B cell (primary cell): ENCODE data around the gene RPP14. TPM values are rescaled to one million over a fixed set of nuclear protein-coding genes. Genes with fewer than 3 reads are reported as not detected.

ENCODE experiments used
- ATAC-seq: fragments of 200-7000 bp; cut with Tn5 transposase; one replicate; pipeline ENCODE4 v1.10.0; 2021; ENCODE audit warnings: low read depth, mild to moderate bottlenecking, moderate number of reproducible peaks, moderate library complexity
- CTCF ChIA-PET: fragments of 350-600 bp; sonication (Branson Sonifier 250); formaldehyde crosslinking; loops from one replicate; lab custom pipeline; 2021; ENCODE audit warnings: antibody characterized with exemption, inconsistent platforms; lab: Charles Lee
- POLR2A ChIA-PET: fragments of 350-600 bp; sonication (Branson Sonifier 250); formaldehyde crosslinking; loops from one replicate; lab custom pipeline; 2021; ENCODE audit warnings: antibody characterized with exemption; lab: Charles Lee
- DNase-seq: peaks from one replicate; pipeline ENCODE4 v3.0.0; 2013
- H2AFZ ChIP-seq: 2 replicates; pipeline ENCODE4 v1.6.1; 2012; ENCODE audit warnings: mild to moderate bottlenecking, low read depth, low read length; ENCODE audit not compliant: insufficient read depth, poor library complexity, severe bottlenecking
- H3K27ac ChIP-seq, 2 donors: 1 replicate in 1 of 2; 2 replicates in 1 of 2; pipeline ENCODE4 v1.5.1; 2012 to 2013; ENCODE audit warnings: low read length in 2 of 2, mild to moderate bottlenecking in 2 of 2, moderate library complexity in 1 of 2
- H3K27me3 ChIP-seq, 4 experiments: fragments of 200-600 bp in 1 of 4; sonication (generic) in 1 of 4; replicated peaks in 1 of 4; 1 replicate in 2 of 4; 2 replicates in 2 of 4; pipeline versions ENCODE4 v1.6.1 to v1.7.0; 2013 to 2016; ENCODE audit warnings: low read length in 3 of 4, mild to moderate bottlenecking in 2 of 4, mixed read lengths in 1 of 4, moderate library complexity in 1 of 4; ENCODE audit not compliant: insufficient read depth in 4 of 4, control insufficient read depth in 3 of 4; ENCODE audit errors: control extremely low read depth in 1 of 4
- H3K36me3 ChIP-seq, 2 experiments: replicated peaks in 1 of 2; 1 replicate in 1 of 2; 2 replicates in 1 of 2; pipeline versions ENCODE4 v1.6.1 to v1.7.1; 2013; ENCODE audit warnings: low read length in 1 of 2; ENCODE audit not compliant: insufficient read depth in 2 of 2, control insufficient read depth in 1 of 2; ENCODE audit errors: control extremely low read depth in 1 of 2, extremely low read depth in 1 of 2
- H3K4me1 ChIP-seq, 2 donors: fragments of 200-600 bp in 1 of 2; sonication (generic) in 1 of 2; 1 replicate in 1 of 2; 2 replicates in 1 of 2; pipeline versions ENCODE4 v1.5.1 to v1.6.1; 2013 to 2017; ENCODE audit warnings: low read length in 2 of 2; ENCODE audit not compliant: control insufficient read depth in 2 of 2, insufficient read depth in 2 of 2
- H3K4me2 ChIP-seq: replicated peaks from 2 replicates; pipeline ENCODE3; 2012; ENCODE audit warnings: mild to moderate bottlenecking, low read depth, low read length; ENCODE audit not compliant: poor library complexity, severe bottlenecking
- H3K4me3 ChIP-seq, 5 experiments: fragments of 200-600 bp in 1 of 5; sonication (generic) in 1 of 5; 1 replicate in 3 of 5; 2 replicates in 2 of 5; pipeline versions ENCODE4 v1.5.1 to v1.7.0; 2011 to 2016; ENCODE audit warnings: low read length in 4 of 5, mild to moderate bottlenecking in 4 of 5, low read depth in 2 of 5, control low read depth in 1 of 5, moderate library complexity in 1 of 5; ENCODE audit not compliant: insufficient read depth in 1 of 5; ENCODE audit errors: control extremely low read depth in 1 of 5, extremely low read depth in 1 of 5
- H3K79me2 ChIP-seq: fragments of 200-600 bp; sonication (generic); one replicate; pipeline ENCODE4 v1.6.0; 2016; ENCODE audit warnings: low read length; ENCODE audit not compliant: control insufficient read depth, insufficient read depth
- H3K9ac ChIP-seq: fragments of 200-600 bp; sonication (generic); 2 replicates; pipeline ENCODE4 v1.6.1; 2017; ENCODE audit warnings: mild to moderate bottlenecking, low read length, moderate library complexity
- H3K9me3 ChIP-seq, 3 donors: one replicate each; pipeline versions ENCODE4 v1.6.1 to v1.7.1; 2013; ENCODE audit warnings: low read length in 2 of 3; ENCODE audit not compliant: control insufficient read depth in 2 of 3, insufficient read depth in 1 of 3; ENCODE audit errors: control extremely low read depth in 1 of 3
- H4K20me1 ChIP-seq: 2 replicates; pipeline ENCODE4 v1.6.0; 2012; ENCODE audit warnings: mild to moderate bottlenecking, low read length; ENCODE audit not compliant: insufficient read depth, control insufficient read depth, poor library complexity, severe bottlenecking
- H3K27ac Mint-ChIP-seq: one replicate; pipeline ENCODE4 v1.8.0; 2021; ENCODE audit warnings: mixed read lengths
- H3K27me3 Mint-ChIP-seq: one replicate; pipeline ENCODE4 v1.8.0; 2021; ENCODE audit warnings: mixed read lengths
- H3K4me1 Mint-ChIP-seq: one replicate; pipeline ENCODE4 v1.8.0; 2021; ENCODE audit warnings: mixed read lengths
- H3K4me3 Mint-ChIP-seq: one replicate; pipeline ENCODE4 v1.8.0; 2021; ENCODE audit warnings: mixed read lengths
- H3K9me3 Mint-ChIP-seq: one replicate; pipeline ENCODE4 v1.8.0; 2022; ENCODE audit warnings: mixed read lengths; ENCODE audit not compliant: insufficient read depth
- EZH2 ChIP-seq: IDR thresholded peaks from 2 replicates; pipeline ENCODE4 v1.6.1; 2012; ENCODE audit warnings: borderline replicate concordance, low read depth, mild to moderate bottlenecking, moderate library complexity, low read length; ENCODE audit not compliant: insufficient read depth, poor library complexity, severe bottlenecking
- WGBS: methylation state at CpG from one replicate; pipeline ENCODE4 v1.1.5; 2013; ENCODE audit warnings: missing lambda C conversion rate; ENCODE audit not compliant: insufficient coverage; 5-methylcytosine and 5-hydroxymethylcytosine counted together
- intact Hi-C: fragments of 100-400 bp; cut with micrococcal nuclease; formaldehyde crosslinking; loops from one replicate; pipeline ENCODE4 v1.10.0; 2022
- polyA plus RNA-seq: library from polyadenylated mRNA; depleted of rRNA; stranded (reverse); fragments of >200 nt; gene quantifications from 2 replicates; pipeline ENCODE4 v1.2.3, GENCODE V29; 2012
- total RNA-seq, 2 donors: library from RNA; stranded (reverse); fragments of 120-200 nt in 1 of 2; gene quantifications; 1 replicate in 1 of 2; 2 replicates in 1 of 2; pipeline versions ENCODE4 v1.2.3 to v1.2.4, GENCODE V29; 2013 to 2022
- TF ChIP-seq, protein P1 (sequence below): fragments of 200-600 bp; IDR thresholded peaks from one replicate; pipeline ENCODE4 v1.8.0; 2022; ENCODE audit warnings: antibody characterized with exemption, mild to moderate bottlenecking

The RPP14 gene
- total and polyA plus RNA-seq, 2 donors (not counting 1 experiment from before 2014, with no cell fraction given): 4.7 to 17.9 TPM

DNA sequence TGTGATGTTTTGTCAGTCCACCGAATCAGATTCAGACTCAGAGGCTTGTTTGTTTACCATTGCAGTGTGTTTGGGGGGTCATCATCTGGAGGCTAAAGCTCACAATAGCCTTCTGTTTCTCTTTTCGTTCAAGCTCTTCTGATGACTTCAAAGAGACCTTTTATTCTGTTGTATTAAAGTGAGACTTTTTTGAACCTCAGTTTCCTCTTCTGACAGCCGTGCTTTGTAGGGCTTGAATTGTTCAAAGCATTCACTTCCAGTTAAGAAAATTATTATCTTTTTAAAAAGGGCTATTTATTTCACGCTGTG, 27.9 kb downstream of the RPP14 start:
- H3K36me3 ChIP-seq: peaks cover 1 to 2% of the 10 kb centered on the region in 2 experiments
- no peaks in the 10 kb centered on the region for H3K27me3 ChIP-seq
- peaks cover 0 to 11% (median 0%) of the 10 kb centered on the region in 3 donors for H3K9me3 ChIP-seq
- ChIA-PET POLR2A (interaction anchor here (0.9 to 11.4 kb wide), 7 partner anchors 11 to 86 kb away, joined by 3 to 182 read pairs (median 4); no protein-coding TSS in a partner anchor), CTCF (interaction anchor here (0.8 to 10.2 kb wide), 25 partner anchors 9 to 158 kb away, joined by 3 to 349 read pairs (median 6); partner anchors contain the start of genes HTD2, KCTD6 and RPP14)
- peak overlapping the region; percentile 100 for H3K4me3 Mint-ChIP-seq
- H4K20me1 ChIP-seq: peaks cover 8% of the 10 kb centered on the region
- H3K4me3 ChIP-seq: peak overlapping the region; percentile 72 to 90 (median 87)
- intact Hi-C loops: no loop called here
- TF ChIP-seq EZH2: no peak
- TF ChIP-seq, protein P1, sequence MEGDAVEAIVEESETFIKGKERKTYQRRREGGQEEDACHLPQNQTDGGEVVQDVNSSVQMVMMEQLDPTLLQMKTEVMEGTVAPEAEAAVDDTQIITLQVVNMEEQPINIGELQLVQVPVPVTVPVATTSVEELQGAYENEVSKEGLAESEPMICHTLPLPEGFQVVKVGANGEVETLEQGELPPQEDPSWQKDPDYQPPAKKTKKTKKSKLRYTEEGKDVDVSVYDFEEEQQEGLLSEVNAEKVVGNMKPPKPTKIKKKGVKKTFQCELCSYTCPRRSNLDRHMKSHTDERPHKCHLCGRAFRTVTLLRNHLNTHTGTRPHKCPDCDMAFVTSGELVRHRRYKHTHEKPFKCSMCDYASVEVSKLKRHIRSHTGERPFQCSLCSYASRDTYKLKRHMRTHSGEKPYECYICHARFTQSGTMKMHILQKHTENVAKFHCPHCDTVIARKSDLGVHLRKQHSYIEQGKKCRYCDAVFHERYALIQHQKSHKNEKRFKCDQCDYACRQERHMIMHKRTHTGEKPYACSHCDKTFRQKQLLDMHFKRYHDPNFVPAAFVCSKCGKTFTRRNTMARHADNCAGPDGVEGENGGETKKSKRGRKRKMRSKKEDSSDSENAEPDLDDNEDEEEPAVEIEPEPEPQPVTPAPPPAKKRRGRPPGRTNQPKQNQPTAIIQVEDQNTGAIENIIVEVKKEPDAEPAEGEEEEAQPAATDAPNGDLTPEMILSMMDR: no peak
- no peak for DNase-seq
- peak overlapping the region; percentile 72 for H2AFZ ChIP-seq
- no peaks in the 10 kb centered on the region for H3K9me3 Mint-ChIP-seq
- WGBS: no CpG with 5 or more reads among the region's 4 CpGs
- ATAC-seq: no peak
- no peaks in the 10 kb centered on the region for H3K27me3 Mint-ChIP-seq
- H3K4me1 Mint-ChIP-seq: peaks cover 57% of the 10 kb centered on the region
- peak overlapping the region; percentile 80 for H3K9ac ChIP-seq
- H3K4me1 ChIP-seq: peaks cover 45 to 54% of the 10 kb centered on the region in 2 donors
- peak overlapping the region; percentile 98 for H3K4me2 ChIP-seq
- peaks cover 78% of the 10 kb centered on the region for H3K79me2 ChIP-seq
- peak overlapping the region; percentile 9 to 75 for H3K27ac ChIP-seq
- peak overlapping the region; percentile 100 for H3K27ac Mint-ChIP-seq

GRCh38 chr3:58334506-58334884, 28.4 kb downstream of the RPP14 start:
- POLR2A ChIA-PET: interaction anchor here (0.9 to 11.4 kb wide), 7 partner anchors 11 to 157 kb away, joined by 3 to 182 read pairs (median 7); partner anchors contain the start of gene KCTD6
- H2AFZ ChIP-seq: no peak overlapping the region
- H3K4me1 Mint-ChIP-seq: peaks cover 63% of the 10 kb centered on the region
- H3K9ac ChIP-seq: peak overlapping the region; percentile 80
- H3K4me3 Mint-ChIP-seq: peak overlapping the region; percentile 100
- peak overlapping the region; percentile 72 to 90 (median 87) for H3K4me3 ChIP-seq
- CTCF ChIA-PET: interaction anchor here (0.8 to 10.2 kb wide), 26 partner anchors 10 to 158 kb away, joined by 3 to 349 read pairs (median 6); partner anchors contain the start of genes HTD2, KCTD6 and RPP14
- ATAC-seq (no peak), DNase-seq (no peak)
- TF ChIP-seq, protein P1: no peak
- TF ChIP-seq EZH2: no peak
- H3K27ac Mint-ChIP-seq: peak overlapping the region; percentile 100
- H3K9me3 Mint-ChIP-seq: no peaks in the 10 kb centered on the region
- H3K27me3 ChIP-seq: no peaks in the 10 kb centered on the region
- peaks cover 8% of the 10 kb centered on the region for H4K20me1 ChIP-seq
- peaks cover 0 to 11% (median 0%) of the 10 kb centered on the region in 3 donors for H3K9me3 ChIP-seq
- peak overlapping the region; percentile 98 for H3K4me2 ChIP-seq
- no CpG with 5 or more reads among the region's 1 CpG for WGBS
- intact Hi-C loops: no loop called here
- H3K36me3 ChIP-seq: peaks cover 2% of the 10 kb centered on the region in 2 experiments
- peaks cover 84% of the 10 kb centered on the region for H3K79me2 ChIP-seq
- peaks cover 50 to 60% of the 10 kb centered on the region in 2 donors for H3K4me1 ChIP-seq
- H3K27me3 Mint-ChIP-seq: no peaks in the 10 kb centered on the region
- peak overlapping the region; percentile 9 to 75 for H3K27ac ChIP-seq
